Measurements from ENCODE around the gene RAB11FIP4. TPM values are rescaled to one million over a fixed set of nuclear protein-coding genes. Genes with fewer than 3 reads are reported as not detected.

RAB11FIP4 gene
- total and polyA plus RNA-seq, 9 of the 15 experiments (the other 6 are each of a cell fraction or from before 2014, with no cell fraction given): 0.62 to 16.6 (median 8.9) TPM

- H4K20me1 ChIP-seq (replicated peaks; ENCODE audit: control insufficient read depth, insufficient read depth, low read length): 0 out of 2 replicates have a peak, but pooled peaks cover 6% of the 10 kb centered on the region
- FAIRE-seq (peak; percentile 19), DNase-seq (ENCODE audit: extremely low read depth in 1 of 4, low spot score in 3 of 4) (no peak), ATAC-seq (no peak)
- 26% methylated on average over 11 of the region's 17 CpGs for WGBS (ENCODE audit: insufficient coverage, low coverage, missing lambda C conversion rate)
- peak overlapping the region; percentile 84 for H2AFZ ChIP-seq (ENCODE audit: low read depth, low read length)
- ChIA-PET POLR2A (interaction anchor here (1.5 to 3.1 kb wide), 3 partner anchors 8 to 47 kb away, joined by 5 to 18 read pairs (median 9); no protein-coding TSS in a partner anchor), CTCF (ENCODE audit: low intra/inter-chr PET ratio) (no interaction called here)
- peak overlapping the region; percentile 66 to 92 for H3K9ac ChIP-seq (ENCODE audit: insufficient read depth in 1 of 2, low read depth in 2 of 2, low read length in 2 of 2)
- H3K4me1 ChIP-seq (replicated peaks in 1 of 2; ENCODE audit: control insufficient read depth in 2 of 2, insufficient read depth in 2 of 2, low read length in 2 of 2): peaks cover 43 to 50% of the 10 kb centered on the region in 2 experiments
- peak overlapping the region; percentile 80 for H3K4me2 ChIP-seq (ENCODE audit: insufficient read depth, low read length)
- peaks cover 13% of the 10 kb centered on the region for H3K79me2 ChIP-seq (ENCODE audit: control insufficient read depth, insufficient read depth, low read length)
- TSS peak; percentile 70 for BruUV-seq (replicated peaks)
- no peaks in the 10 kb centered on the region for H3K27me3 ChIP-seq (ENCODE audit: control insufficient read depth in 2 of 2, insufficient read depth in 2 of 2, low read length in 2 of 2)
- H3K36me3 ChIP-seq (ENCODE audit: control insufficient read depth, insufficient read depth, low read length): no peaks in the 10 kb centered on the region; the same call in 2 of the 3 replicates
- H3K9me1 ChIP-seq (ENCODE audit: control insufficient read depth, insufficient read depth, low read length): peaks cover 5% of the 10 kb centered on the region
- H3K27ac ChIP-seq (ENCODE audit: extremely low read depth, low read depth, low read length): peak overlapping the region; percentile 56; the same call in 1 of the 3 replicates
- H3K4me3 ChIP-seq: peak overlapping the region; percentile 64
- intact Hi-C loops (cut with micrococcal nuclease) (no loop called here), in situ Hi-C loops (cut with MboI) (no loop called here)
- H3K9me3 ChIP-seq (replicated peaks; ENCODE audit: control insufficient read depth, insufficient read depth, low read depth, low read length): no peaks in the 10 kb centered on the region
- TF ChIP-seq DPF2 (IDR thresholded peaks at IDR 0.05) (0 out of 2 replicates have a peak, but pooled peaks have one; percentile 21), SMARCA4 (IDR thresholded peaks at IDR 0.05) (no peak), NR2C1 (IDR thresholded peaks at IDR 0.05) (no peak), NR2C1 (tag; IDR thresholded peaks at IDR 0.05) (peak; percentile 22; the same call in 1 of the 2 replicates), ZBTB40 (IDR thresholded peaks at IDR 0.05) (peak; percentile 41; the same call in 1 of the 2 replicates), ZBTB40 (CRISPR knock-in tag; IDR thresholded peaks at IDR 0.05) (no peak), NONO (IDR thresholded peaks at IDR 0.05; ENCODE audit: low read depth in 2 of 2, low read length in 1 of 2) (no peak), MCM3 (IDR thresholded peaks at IDR 0.05) (no peak), SMARCE1 (IDR thresholded peaks at IDR 0.05) (peak; percentile 46; the same call in 1 of the 2 replicates), EGR1 (conservative IDR thresholded peaks at IDR 0.05) (peak; percentile 34)
- TF ChIP-seq, protein P1, sequence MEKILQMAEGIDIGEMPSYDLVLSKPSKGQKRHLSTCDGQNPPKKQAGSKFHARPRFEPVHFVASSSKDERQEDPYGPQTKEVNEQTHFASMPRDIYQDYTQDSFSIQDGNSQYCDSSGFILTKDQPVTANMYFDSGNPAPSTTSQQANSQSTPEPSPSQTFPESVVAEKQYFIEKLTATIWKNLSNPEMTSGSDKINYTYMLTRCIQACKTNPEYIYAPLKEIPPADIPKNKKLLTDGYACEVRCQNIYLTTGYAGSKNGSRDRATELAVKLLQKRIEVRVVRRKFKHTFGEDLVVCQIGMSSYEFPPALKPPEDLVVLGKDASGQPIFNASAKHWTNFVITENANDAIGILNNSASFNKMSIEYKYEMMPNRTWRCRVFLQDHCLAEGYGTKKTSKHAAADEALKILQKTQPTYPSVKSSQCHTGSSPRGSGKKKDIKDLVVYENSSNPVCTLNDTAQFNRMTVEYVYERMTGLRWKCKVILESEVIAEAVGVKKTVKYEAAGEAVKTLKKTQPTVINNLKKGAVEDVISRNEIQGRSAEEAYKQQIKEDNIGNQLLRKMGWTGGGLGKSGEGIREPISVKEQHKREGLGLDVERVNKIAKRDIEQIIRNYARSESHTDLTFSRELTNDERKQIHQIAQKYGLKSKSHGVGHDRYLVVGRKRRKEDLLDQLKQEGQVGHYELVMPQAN (IDR thresholded peaks at IDR 0.05; ENCODE audit: borderline replicate concordance): peak; percentile 51; the same call in 1 of the 2 replicates
These were observed 95.7 kb downstream of the RAB11FIP4 start for GRCh38 chr17:31487063-31487647.

Measured in K562 (cell line).